GM10847 (cell line): ENCODE data around the gene SORL1.

ENCODE experiments used
- POLR2A ChIP-seq: IDR thresholded peaks from 2 replicates; pipeline ENCODE4 v1.6.1; 2011; ENCODE audit not compliant: insufficient read length; ENCODE audit errors: extremely low read depth

SORL1 gene

GRCh38 chr11:121523581-121524232 lies 71.6 kb downstream of the SORL1 start:
- TF ChIP-seq POLR2A = no peak

GRCh38 chr11:121524233-121524631 lies 72.1 kb downstream of the SORL1 start:
- no peak for TF ChIP-seq POLR2A

GRCh38 chr11:121525376-121525775 lies 73.3 kb downstream of the SORL1 start:
- TF ChIP-seq POLR2A = no peak

GRCh38 chr11:121530257-121530656 lies 78.1 kb downstream of the SORL1 start:
- no peak for TF ChIP-seq POLR2A

- TF ChIP-seq POLR2A = no peak
Observed at GRCh38 chr11:121533601-121534000, 81.5 kb downstream of the SORL1 start.

- TF ChIP-seq POLR2A = no peak
Observed at GRCh38 chr11:121534131-121535093, 82.3 kb downstream of the SORL1 start.

- no peak for TF ChIP-seq POLR2A
Observed at GRCh38 chr11:121535129-121535796, 83.1 kb downstream of the SORL1 start.

GRCh38 chr11:121536126-121536525 lies 84.0 kb downstream of the SORL1 start:
- TF ChIP-seq POLR2A = no peak

GRCh38 chr11:121538054-121538453 lies 85.9 kb downstream of the SORL1 start:
- TF ChIP-seq POLR2A = no peak

GRCh38 chr11:121539000-121539399 lies 86.9 kb downstream of the SORL1 start:
- TF ChIP-seq POLR2A = no peak

GRCh38 chr11:121540627-121541026 lies 88.5 kb downstream of the SORL1 start:
- TF ChIP-seq POLR2A = no peak

GRCh38 chr11:121543836-121544380 lies 91.8 kb downstream of the SORL1 start:
- TF ChIP-seq POLR2A = no peak

GRCh38 chr11:121544956-121545355 lies 92.8 kb downstream of the SORL1 start:
- TF ChIP-seq POLR2A = no peak

- TF ChIP-seq POLR2A = no peak
Observed at GRCh38 chr11:121547574-121547973, 95.5 kb downstream of the SORL1 start.

- no peak for TF ChIP-seq POLR2A
Observed at GRCh38 chr11:121550247-121551030, 98.3 kb downstream of the SORL1 start.
